ENCODE data around the gene APOLD1. TPM values are rescaled to one million over a fixed set of nuclear protein-coding genes. Genes with fewer than 3 reads are reported as not detected.

Gene APOLD1
- total and polyA plus RNA-seq, 2 of the 4 experiments (the other 2 are of a cell fraction), result 2.3 to 4.5 TPM

DNA sequence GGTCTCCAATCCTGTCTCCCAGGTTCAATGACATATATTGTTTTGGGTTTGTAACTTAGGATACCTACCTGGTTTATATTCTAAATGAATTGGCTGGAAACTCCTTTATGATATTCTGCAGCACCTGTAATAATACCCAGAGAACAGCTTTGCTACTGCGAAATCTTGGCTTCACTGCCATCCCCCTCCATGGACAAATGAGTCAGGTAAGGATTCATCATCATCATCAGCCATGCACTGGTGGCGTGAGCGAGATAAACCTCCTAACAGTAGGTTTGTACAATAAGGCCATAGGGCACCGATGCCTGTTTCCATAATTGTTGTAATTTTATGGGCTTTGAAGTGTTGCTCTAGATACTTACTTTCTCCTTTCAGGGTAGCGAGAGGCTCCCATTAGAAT, 38.4 kb downstream of the APOLD1 start:
- Histone ChIP-seq H2AK5ac (ENCODE audit: low read depth, low read length) (peak overlapping the region; percentile 56), H3K36me3 (ENCODE audit: control insufficient read depth, insufficient read depth, low read length) (peaks cover 41% of the 10 kb centered on the region), H3K4me3 (ENCODE audit: insufficient read depth, low read depth, low read length) (no peak overlapping the region), H3K9me1 (ENCODE audit: insufficient read depth, low read length) (peaks cover 13% of the 10 kb centered on the region), H2BK120ac (ENCODE audit: low read depth, low read length) (peak overlapping the region; percentile 93), H3K9ac (ENCODE audit: low read depth, low read length) (peak overlapping the region; percentile 29; the same call in 1 of the 2 replicates), H4K5ac (ENCODE audit: low read depth, low read length) (peak overlapping the region; percentile 95; the same call in 1 of the 2 replicates), H4K8ac (ENCODE audit: low read depth in 2 of 2, low read length in 2 of 2) (peak overlapping the region; percentile 20 to 87; a peak in 3 of 4 replicates), H3K14ac (replicated peaks; ENCODE audit: low read depth, low read length) (peak overlapping the region; percentile 80; the same call in 1 of the 2 replicates), H3K4ac (ENCODE audit: low read depth, low read length) (peak overlapping the region; percentile 92), H3K4me2 (ENCODE audit: low read depth, low read length) (no peak overlapping the region), H4K20me1 (ENCODE audit: insufficient read depth, low read length) (peaks cover 7% of the 10 kb centered on the region; the same call in 1 of the 2 replicates), H2BK20ac (ENCODE audit: low read depth, low read length) (peak overlapping the region; percentile 96), H3K27ac (ENCODE audit: insufficient read depth, low read length) (peak overlapping the region; percentile 66), H3K23ac (ENCODE audit: low read depth, low read length) (peak overlapping the region; percentile 65; the same call in 1 of the 2 replicates), H3K56ac (ENCODE audit: extremely low read depth, insufficient read depth, low read length) (peak overlapping the region; percentile 68; the same call in 1 of the 2 replicates), H3K9me3 (ENCODE audit: control insufficient read depth, insufficient read depth, low read length) (no peaks in the 10 kb centered on the region), H4K91ac (ENCODE audit: insufficient read depth, low read depth, low read length) (peak overlapping the region; percentile 95), H3K4me1 (ENCODE audit: control insufficient read depth, insufficient read depth, low read length) (peaks cover 23% of the 10 kb centered on the region), H3K18ac (ENCODE audit: low read depth, low read length) (peak overlapping the region; percentile 95), H2AK9ac (replicated peaks; ENCODE audit: low read depth, low read length, poor library complexity) (no peak overlapping the region), H2BK5ac (ENCODE audit: low read depth, low read length, poor library complexity, severe bottlenecking) (peak overlapping the region; percentile 97), H3K27me3 (ENCODE audit: control insufficient read depth, insufficient read depth, low read length) (no peaks in the 10 kb centered on the region), H2BK15ac (ENCODE audit: low read depth, low read length) (0 out of 3 replicates have a peak overlapping the region, but pooled peaks have one; percentile 51), H2AFZ (replicated peaks; ENCODE audit: low read length, poor library complexity) (no peak overlapping the region), H3K79me1 (ENCODE audit: low read depth in 1 of 2, low read length in 2 of 2) (peaks cover 18 to 54% of the 10 kb centered on the region in 2 experiments)
- no peak for ATAC-seq (ENCODE audit: low read depth)
- dilution Hi-C loops (cut with HindIII; ENCODE audit: low sequenced_read_pairs, unreplicated experiment), result no loop called here
- no CpG with 5 or more reads among the region's 5 CpGs for WGBS, 2 experiments (ENCODE audit: extremely low coverage in 2 of 2, insufficient read length in 1 of 2)
- ChIA-PET POLR2A (ENCODE audit: unreplicated experiment) (no interaction called here), CTCF (no interaction called here)
- in situ Hi-C loops (cut with MboI; ENCODE audit: low sequenced_read_pairs), result no loop called here
- TF ChIP-seq, protein P1, sequence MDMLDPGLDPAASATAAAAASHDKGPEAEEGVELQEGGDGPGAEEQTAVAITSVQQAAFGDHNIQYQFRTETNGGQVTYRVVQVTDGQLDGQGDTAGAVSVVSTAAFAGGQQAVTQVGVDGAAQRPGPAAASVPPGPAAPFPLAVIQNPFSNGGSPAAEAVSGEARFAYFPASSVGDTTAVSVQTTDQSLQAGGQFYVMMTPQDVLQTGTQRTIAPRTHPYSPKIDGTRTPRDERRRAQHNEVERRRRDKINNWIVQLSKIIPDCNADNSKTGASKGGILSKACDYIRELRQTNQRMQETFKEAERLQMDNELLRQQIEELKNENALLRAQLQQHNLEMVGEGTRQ (IDR thresholded peaks at IDR 0.05; ENCODE audit: low read depth, low read length), result no peak
- TF ChIP-seq CEBPB (IDR thresholded peaks at IDR 0.05; ENCODE audit: low read depth, low read length) (no peak), MAFK (IDR thresholded peaks at IDR 0.05; ENCODE audit: low read depth, low read length) (no peak), MAZ (IDR thresholded peaks at IDR 0.05; ENCODE audit: borderline replicate concordance, low read depth, low read length) (no peak), BHLHE40 (IDR thresholded peaks at IDR 0.05; ENCODE audit: low read depth, low read length) (no peak), CHD1 (IDR thresholded peaks at IDR 0.05; ENCODE audit: low read depth, low read length) (no peak), NFE2L2 (IDR thresholded peaks at IDR 0.05; ENCODE audit: low read depth, low read length) (no peak)
- TF ChIP-seq, protein P2, sequence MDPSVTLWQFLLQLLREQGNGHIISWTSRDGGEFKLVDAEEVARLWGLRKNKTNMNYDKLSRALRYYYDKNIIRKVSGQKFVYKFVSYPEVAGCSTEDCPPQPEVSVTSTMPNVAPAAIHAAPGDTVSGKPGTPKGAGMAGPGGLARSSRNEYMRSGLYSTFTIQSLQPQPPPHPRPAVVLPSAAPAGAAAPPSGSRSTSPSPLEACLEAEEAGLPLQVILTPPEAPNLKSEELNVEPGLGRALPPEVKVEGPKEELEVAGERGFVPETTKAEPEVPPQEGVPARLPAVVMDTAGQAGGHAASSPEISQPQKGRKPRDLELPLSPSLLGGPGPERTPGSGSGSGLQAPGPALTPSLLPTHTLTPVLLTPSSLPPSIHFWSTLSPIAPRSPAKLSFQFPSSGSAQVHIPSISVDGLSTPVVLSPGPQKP (IDR thresholded peaks at IDR 0.05; ENCODE audit: borderline replicate concordance, low read depth, low read length), result no peak
- TF ChIP-seq, protein P3, sequence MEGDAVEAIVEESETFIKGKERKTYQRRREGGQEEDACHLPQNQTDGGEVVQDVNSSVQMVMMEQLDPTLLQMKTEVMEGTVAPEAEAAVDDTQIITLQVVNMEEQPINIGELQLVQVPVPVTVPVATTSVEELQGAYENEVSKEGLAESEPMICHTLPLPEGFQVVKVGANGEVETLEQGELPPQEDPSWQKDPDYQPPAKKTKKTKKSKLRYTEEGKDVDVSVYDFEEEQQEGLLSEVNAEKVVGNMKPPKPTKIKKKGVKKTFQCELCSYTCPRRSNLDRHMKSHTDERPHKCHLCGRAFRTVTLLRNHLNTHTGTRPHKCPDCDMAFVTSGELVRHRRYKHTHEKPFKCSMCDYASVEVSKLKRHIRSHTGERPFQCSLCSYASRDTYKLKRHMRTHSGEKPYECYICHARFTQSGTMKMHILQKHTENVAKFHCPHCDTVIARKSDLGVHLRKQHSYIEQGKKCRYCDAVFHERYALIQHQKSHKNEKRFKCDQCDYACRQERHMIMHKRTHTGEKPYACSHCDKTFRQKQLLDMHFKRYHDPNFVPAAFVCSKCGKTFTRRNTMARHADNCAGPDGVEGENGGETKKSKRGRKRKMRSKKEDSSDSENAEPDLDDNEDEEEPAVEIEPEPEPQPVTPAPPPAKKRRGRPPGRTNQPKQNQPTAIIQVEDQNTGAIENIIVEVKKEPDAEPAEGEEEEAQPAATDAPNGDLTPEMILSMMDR (conservative IDR thresholded peaks at IDR 0.05; ENCODE audit: low read depth, low read length), result no peak
- BruUV-seq (replicated peaks), result TSS peak; percentile 35
- intact Hi-C loops (cut with micrococcal nuclease), result no loop called here
- DNase-seq, result no peak

All from IMR-90 (cell line).